ENCODE results near the gene PDCD1LG2.
"Not testable (repeated sequence)": the region's sequence is repeated elsewhere in the genome, so short reads cannot be mapped to it uniquely, and the experiment has no call there.

Gene PDCD1LG2

GRCh38 chr9:5510360-5510931 lies at the start of gene PDCD1LG2:
Gene PDCD1LG2, plus strand, starts transcription at chr9:5510531. Its CDS starts 12,016 bp downstream, at chr9:5522547.
- in situ Hi-C loops (cut with MboI; ENCODE audit: low pct_unique_long_range_greater_than_20kb, low sequenced_read_pairs), result no loop called here
- no peak for DNase-seq

- DNase-seq; in situ Hi-C loops (cut with MboI; ENCODE audit: low pct_unique_long_range_greater_than_20kb, low sequenced_read_pairs): not testable (repeated sequence)
These were observed 45.5 kb upstream of the PDCD1LG2 start for GRCh38 chr9:5464831-5465330.

- no peak for DNase-seq
- in situ Hi-C loops (cut with MboI; ENCODE audit: low pct_unique_long_range_greater_than_20kb, low sequenced_read_pairs), result no loop called here
These were observed 44.3 kb upstream of the PDCD1LG2 start for GRCh38 chr9:5466005-5466404.

- in situ Hi-C loops (cut with MboI; ENCODE audit: low pct_unique_long_range_greater_than_20kb, low sequenced_read_pairs), result no loop called here
- no peak for DNase-seq
These were observed 43.6 kb upstream of the PDCD1LG2 start for GRCh38 chr9:5466766-5467165.

- DNase-seq, result no peak
- in situ Hi-C loops (cut with MboI; ENCODE audit: low pct_unique_long_range_greater_than_20kb, low sequenced_read_pairs), result no loop called here
These were observed 41.5 kb upstream of the PDCD1LG2 start for GRCh38 chr9:5468850-5469249.

- no peak for DNase-seq
- in situ Hi-C loops (cut with MboI; ENCODE audit: low pct_unique_long_range_greater_than_20kb, low sequenced_read_pairs), result no loop called here
These were observed 40.2 kb upstream of the PDCD1LG2 start for GRCh38 chr9:5470122-5470521.

GRCh38 chr9:5470816-5471215 lies 39.5 kb upstream of the PDCD1LG2 start:
- no peak for DNase-seq
- in situ Hi-C loops (cut with MboI; ENCODE audit: low pct_unique_long_range_greater_than_20kb, low sequenced_read_pairs), result no loop called here

- in situ Hi-C loops (cut with MboI; ENCODE audit: low pct_unique_long_range_greater_than_20kb, low sequenced_read_pairs); DNase-seq: not testable (repeated sequence)
These were observed 34.7 kb upstream of the PDCD1LG2 start for GRCh38 chr9:5475611-5476010.

GRCh38 chr9:5478206-5478605 lies 32.1 kb upstream of the PDCD1LG2 start:
- in situ Hi-C loops (cut with MboI; ENCODE audit: low pct_unique_long_range_greater_than_20kb, low sequenced_read_pairs), result no loop called here
- DNase-seq, result no peak

GRCh38 chr9:5479994-5480694 lies 30.2 kb upstream of the PDCD1LG2 start:
- in situ Hi-C loops (cut with MboI; ENCODE audit: low pct_unique_long_range_greater_than_20kb, low sequenced_read_pairs), result no loop called here

GRCh38 chr9:5480919-5481318 lies 29.4 kb upstream of the PDCD1LG2 start:
- in situ Hi-C loops (cut with MboI; ENCODE audit: low pct_unique_long_range_greater_than_20kb, low sequenced_read_pairs), result no loop called here
- no peak for DNase-seq

More at GRCh38 chr9:5479994-5480694, 30.2 kb upstream of the PDCD1LG2 start:
- no peak for DNase-seq

GRCh38 chr9:5481322-5482040 lies 28.9 kb upstream of the PDCD1LG2 start:
- DNase-seq, result peak; percentile 13
- in situ Hi-C loops (cut with MboI; ENCODE audit: low pct_unique_long_range_greater_than_20kb, low sequenced_read_pairs), result no loop called here

- in situ Hi-C loops (cut with MboI; ENCODE audit: low pct_unique_long_range_greater_than_20kb, low sequenced_read_pairs), result no loop called here
- no peak for DNase-seq
These were observed 28.1 kb upstream of the PDCD1LG2 start for GRCh38 chr9:5482194-5482593.

- DNase-seq, result no peak
- in situ Hi-C loops (cut with MboI; ENCODE audit: low pct_unique_long_range_greater_than_20kb, low sequenced_read_pairs), result no loop called here
These were observed 27.0 kb upstream of the PDCD1LG2 start for GRCh38 chr9:5483306-5483705.

GRCh38 chr9:5485378-5486085 lies 24.8 kb upstream of the PDCD1LG2 start:
- in situ Hi-C loops (cut with MboI; ENCODE audit: low pct_unique_long_range_greater_than_20kb, low sequenced_read_pairs), result no loop called here
- DNase-seq, result no peak

- no peak for DNase-seq
- in situ Hi-C loops (cut with MboI; ENCODE audit: low pct_unique_long_range_greater_than_20kb, low sequenced_read_pairs), result no loop called here
These were observed 23.3 kb upstream of the PDCD1LG2 start for GRCh38 chr9:5486988-5487387.

GRCh38 chr9:5488221-5489008 lies 21.9 kb upstream of the PDCD1LG2 start:
- in situ Hi-C loops (cut with MboI; ENCODE audit: low pct_unique_long_range_greater_than_20kb, low sequenced_read_pairs), result no loop called here
- no peak for DNase-seq

GRCh38 chr9:5489630-5490490 lies 20.5 kb upstream of the PDCD1LG2 start:
- in situ Hi-C loops (cut with MboI; ENCODE audit: low pct_unique_long_range_greater_than_20kb, low sequenced_read_pairs), result no loop called here
- DNase-seq, result peak; percentile 48
